ENCODE measurements around the gene PREX1. TPM values are rescaled to one million over a fixed set of nuclear protein-coding genes. Genes with fewer than 3 reads are reported as not detected.

PREX1 gene
- total RNA-seq, 1 donor from 2014 or later, result 20.8 TPM

- H3K9me3 Mint-ChIP-seq, result no peaks in the 10 kb centered on the region
- no peak for DNase-seq (ENCODE audit: extremely low spot score, unreplicated experiment)
- no peak for TF ChIP-seq CTCF (conservative IDR thresholded peaks at IDR 0.05)
- H3K36me3 Mint-ChIP-seq, result no peaks in the 10 kb centered on the region
- H3K27ac Mint-ChIP-seq, result no peak overlapping the region
- H3K27me3 Mint-ChIP-seq, result peaks cover 10% of the 10 kb centered on the region
- H3K4me1 Mint-ChIP-seq (ENCODE audit: unreplicated experiment), result peaks cover 8% of the 10 kb centered on the region
- no peak overlapping the region for H3K4me3 Mint-ChIP-seq
Observed at GRCh38 chr20:48668451-48668946, 159.3 kb downstream of the PREX1 start.

- no peak overlapping the region for H3K27ac Mint-ChIP-seq
- H3K4me1 Mint-ChIP-seq (ENCODE audit: unreplicated experiment), result peaks cover 8% of the 10 kb centered on the region
- peaks cover 10% of the 10 kb centered on the region for H3K27me3 Mint-ChIP-seq
- no peak for TF ChIP-seq CTCF (conservative IDR thresholded peaks at IDR 0.05)
- no peaks in the 10 kb centered on the region for H3K36me3 Mint-ChIP-seq
- DNase-seq (ENCODE audit: extremely low spot score, unreplicated experiment), result no peak
- no peak overlapping the region for H3K4me3 Mint-ChIP-seq
- no peaks in the 10 kb centered on the region for H3K9me3 Mint-ChIP-seq
Observed at GRCh38 chr20:48667889-48668413, 159.8 kb downstream of the PREX1 start.

- no peaks in the 10 kb centered on the region for H3K36me3 Mint-ChIP-seq
- peaks cover 10% of the 10 kb centered on the region for H3K27me3 Mint-ChIP-seq
- H3K4me1 Mint-ChIP-seq (ENCODE audit: unreplicated experiment), result peaks cover 8% of the 10 kb centered on the region
- no peak overlapping the region for H3K27ac Mint-ChIP-seq
- no peaks in the 10 kb centered on the region for H3K9me3 Mint-ChIP-seq
- no peak overlapping the region for H3K4me3 Mint-ChIP-seq
- no peak for DNase-seq (ENCODE audit: extremely low spot score, unreplicated experiment)
- TF ChIP-seq CTCF (conservative IDR thresholded peaks at IDR 0.05), result no peak
Observed at GRCh38 chr20:48667481-48667880, 160.3 kb downstream of the PREX1 start.

GRCh38 chr20:48665785-48666184 is 162.0 kb downstream of the PREX1 start:
- Mint-ChIP-seq H3K27me3 (peaks cover 7% of the 10 kb centered on the region), H3K36me3 (no peaks in the 10 kb centered on the region), H3K9me3 (no peaks in the 10 kb centered on the region), H3K27ac (no peak overlapping the region), H3K4me1 (ENCODE audit: unreplicated experiment) (peaks cover 8% of the 10 kb centered on the region), H3K4me3 (no peak overlapping the region)
- DNase-seq (ENCODE audit: extremely low spot score, unreplicated experiment), result no peak
- no peak for TF ChIP-seq CTCF (conservative IDR thresholded peaks at IDR 0.05)

GRCh38 chr20:48662711-48663110 is 165.1 kb downstream of the PREX1 start:
- H3K9me3 Mint-ChIP-seq, result peaks cover 9% of the 10 kb centered on the region
- no peak for TF ChIP-seq CTCF (conservative IDR thresholded peaks at IDR 0.05)
- no peak overlapping the region for H3K4me3 Mint-ChIP-seq
- H3K27ac Mint-ChIP-seq, result no peak overlapping the region
- peaks cover 2% of the 10 kb centered on the region for H3K27me3 Mint-ChIP-seq
- peaks cover 7% of the 10 kb centered on the region for H3K36me3 Mint-ChIP-seq
- peaks cover 2% of the 10 kb centered on the region for H3K4me1 Mint-ChIP-seq (ENCODE audit: unreplicated experiment)
- DNase-seq (ENCODE audit: extremely low spot score, unreplicated experiment), result no peak

Measured in type B pancreatic cell (in vitro differentiated cells).